ENCODE measurements around the gene FUT7. TPM values are rescaled to one million over a fixed set of nuclear protein-coding genes. Genes with fewer than 3 reads are reported as not detected.

The FUT7 gene
- total and polyA plus RNA-seq, 2 of the 13 experiments (the other 11 are each of a cell fraction or from before 2014, with no cell fraction given) = 0.05 TPM; not detected in 1

- TF ChIP-seq NFKB2 (CRISPR knock-in tag; IDR thresholded peaks at IDR 0.05; ENCODE audit: borderline replicate concordance) (no peak), HCFC1 (IDR thresholded peaks at IDR 0.05; ENCODE audit: low read depth, low read length) (no peak), ZNF224 (CRISPR knock-in tag; IDR thresholded peaks at IDR 0.05) (no peak), SIN3B (IDR thresholded peaks at IDR 0.05; ENCODE audit: low read length) (no peak), ZNF282 (IDR thresholded peaks at IDR 0.05; ENCODE audit: partially characterized antibody) (no peak), AFF4 (CRISPR knock-in tag; IDR thresholded peaks at IDR 0.05) (no peak), ZNF263 (CRISPR knock-in tag; IDR thresholded peaks at IDR 0.05) (peak; percentile 87), CREB1 (IDR thresholded peaks at IDR 0.05) (no peak), CREB1 (CRISPR knock-in tag; IDR thresholded peaks at IDR 0.05) (no peak), ZNF350 (CRISPR knock-in tag; IDR thresholded peaks at IDR 0.05; ENCODE audit: borderline replicate concordance, low read depth) (no peak), ZNF44 (CRISPR knock-in tag; IDR thresholded peaks at IDR 0.05) (no peak), ZNF770 (CRISPR knock-in tag; IDR thresholded peaks at IDR 0.05) (peak; percentile 60), MAFK (conservative IDR thresholded peaks at IDR 0.05 in 1 of 2, IDR thresholded peaks at IDR 0.05 in 1 of 2; ENCODE audit: low read length in 2 of 2) (no peak), ZNF550 (CRISPR knock-in tag; IDR thresholded peaks at IDR 0.05; ENCODE audit: borderline replicate concordance) (no peak), ZNF891 (CRISPR knock-in tag; IDR thresholded peaks at IDR 0.05) (no peak), RARG (CRISPR knock-in tag; IDR thresholded peaks at IDR 0.05; ENCODE audit: low read depth) (no peak), DR1 (CRISPR knock-in tag; IDR thresholded peaks at IDR 0.05) (no peak), ZNF441 (CRISPR knock-in tag; IDR thresholded peaks at IDR 0.05; ENCODE audit: borderline replicate concordance) (no peak), PTBP1 (IDR thresholded peaks at IDR 0.05; ENCODE audit: low read depth, low read length, poor library complexity, severe bottlenecking) (no peak)
These were observed 43.0 kb downstream of the FUT7 start (continued) for GRCh38 chr9:136988872-136989271.
